Left ventricle myocardium inferior (tissue), 1 donor: ENCODE results near the gene CMIP. TPM values are rescaled to one million over a fixed set of nuclear protein-coding genes. Genes with fewer than 3 reads are reported as not detected.

Experiments
- DNase-seq: peaks from one replicate; pipeline ENCODE4 v3.0.0-alpha.2; 2020
- H3K27ac ChIP-seq: fragments of 200-600 bp; replicated peaks from 2 replicates; pipeline ENCODE4 v1.8.0; 2021
- H3K27me3 ChIP-seq: fragments of 200-600 bp; 2 replicates; pipeline ENCODE4 v1.8.0; 2021; ENCODE audit warnings: low read depth
- H3K36me3 ChIP-seq: fragments of 200-600 bp; 2 replicates; pipeline ENCODE4 v1.8.0; 2021
- H3K4me1 ChIP-seq: fragments of 200-600 bp; 2 replicates; pipeline ENCODE4 v1.8.0; 2021
- H3K4me3 ChIP-seq: fragments of 200-600 bp; 2 replicates; pipeline ENCODE4 v1.8.0; 2021; ENCODE audit warnings: mild to moderate bottlenecking, moderate library complexity
- H3K9me3 ChIP-seq: fragments of 200-600 bp; replicated peaks from 2 replicates; pipeline ENCODE4 v1.8.0; 2021
- intact Hi-C: fragments of 100-400 bp; cut with micrococcal nuclease; formaldehyde crosslinking; loops from one replicate; pipeline ENCODE4 v1.11.0; 2022
- total RNA-seq: library from RNA; stranded (reverse); fragmentation: NEBNext Ultra II Directional; extraction: Animal tissue kit (Norgen Biotek cat#: 25700); gene quantifications from one replicate; pipeline ENCODE4 v1.2.1, GENCODE V29; 2021
- TF ChIP-seq, protein P1 (sequence below): fragments of 200-600 bp; IDR thresholded peaks from 2 replicates; pipeline ENCODE4 v1.8.0; 2021; ENCODE audit warnings: antibody characterized with exemption, mild to moderate bottlenecking, borderline replicate concordance
- donor health status: DM: no; HTN: yes; CAD: no; lungs with severe emphysema.

CMIP gene
- total RNA-seq, 1 donor from 2014 or later, result 11.2 TPM

DNA sequence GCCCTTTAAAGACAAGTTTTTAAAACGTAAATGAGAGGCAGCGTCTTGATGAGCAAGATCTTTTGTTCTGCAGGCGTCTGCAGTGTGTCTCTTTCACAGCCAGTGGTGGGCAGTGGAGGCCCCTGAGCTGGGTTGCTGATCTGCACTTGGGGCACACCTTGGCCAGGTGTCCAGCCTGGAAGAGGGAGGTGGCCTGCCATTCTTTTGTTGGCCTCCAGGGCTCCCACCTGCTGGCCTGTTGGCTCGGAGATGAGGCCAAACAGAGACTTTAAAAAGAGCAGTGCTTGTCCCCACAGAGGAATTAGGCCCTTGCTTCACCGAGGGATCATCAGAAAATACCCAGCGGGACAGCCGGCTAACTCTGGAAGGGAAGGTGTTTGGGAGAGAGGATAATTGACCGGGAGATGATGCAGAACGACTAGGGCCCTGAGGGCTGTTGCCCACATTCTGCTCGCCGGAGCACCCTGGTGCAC lies 188.6 kb downstream of the CMIP start:
- DNase-seq, result no peak
- H3K9me3 ChIP-seq, result no peaks in the 10 kb centered on the region
- TF ChIP-seq, protein P1, sequence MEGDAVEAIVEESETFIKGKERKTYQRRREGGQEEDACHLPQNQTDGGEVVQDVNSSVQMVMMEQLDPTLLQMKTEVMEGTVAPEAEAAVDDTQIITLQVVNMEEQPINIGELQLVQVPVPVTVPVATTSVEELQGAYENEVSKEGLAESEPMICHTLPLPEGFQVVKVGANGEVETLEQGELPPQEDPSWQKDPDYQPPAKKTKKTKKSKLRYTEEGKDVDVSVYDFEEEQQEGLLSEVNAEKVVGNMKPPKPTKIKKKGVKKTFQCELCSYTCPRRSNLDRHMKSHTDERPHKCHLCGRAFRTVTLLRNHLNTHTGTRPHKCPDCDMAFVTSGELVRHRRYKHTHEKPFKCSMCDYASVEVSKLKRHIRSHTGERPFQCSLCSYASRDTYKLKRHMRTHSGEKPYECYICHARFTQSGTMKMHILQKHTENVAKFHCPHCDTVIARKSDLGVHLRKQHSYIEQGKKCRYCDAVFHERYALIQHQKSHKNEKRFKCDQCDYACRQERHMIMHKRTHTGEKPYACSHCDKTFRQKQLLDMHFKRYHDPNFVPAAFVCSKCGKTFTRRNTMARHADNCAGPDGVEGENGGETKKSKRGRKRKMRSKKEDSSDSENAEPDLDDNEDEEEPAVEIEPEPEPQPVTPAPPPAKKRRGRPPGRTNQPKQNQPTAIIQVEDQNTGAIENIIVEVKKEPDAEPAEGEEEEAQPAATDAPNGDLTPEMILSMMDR, result no peak
- no peaks in the 10 kb centered on the region for H3K36me3 ChIP-seq
- no peak overlapping the region for H3K27ac ChIP-seq
- no peaks in the 10 kb centered on the region for H3K27me3 ChIP-seq
- peaks cover 8% of the 10 kb centered on the region for H3K4me1 ChIP-seq
- H3K4me3 ChIP-seq, result no peak overlapping the region
- intact Hi-C loops, result no loop called here

DNA sequence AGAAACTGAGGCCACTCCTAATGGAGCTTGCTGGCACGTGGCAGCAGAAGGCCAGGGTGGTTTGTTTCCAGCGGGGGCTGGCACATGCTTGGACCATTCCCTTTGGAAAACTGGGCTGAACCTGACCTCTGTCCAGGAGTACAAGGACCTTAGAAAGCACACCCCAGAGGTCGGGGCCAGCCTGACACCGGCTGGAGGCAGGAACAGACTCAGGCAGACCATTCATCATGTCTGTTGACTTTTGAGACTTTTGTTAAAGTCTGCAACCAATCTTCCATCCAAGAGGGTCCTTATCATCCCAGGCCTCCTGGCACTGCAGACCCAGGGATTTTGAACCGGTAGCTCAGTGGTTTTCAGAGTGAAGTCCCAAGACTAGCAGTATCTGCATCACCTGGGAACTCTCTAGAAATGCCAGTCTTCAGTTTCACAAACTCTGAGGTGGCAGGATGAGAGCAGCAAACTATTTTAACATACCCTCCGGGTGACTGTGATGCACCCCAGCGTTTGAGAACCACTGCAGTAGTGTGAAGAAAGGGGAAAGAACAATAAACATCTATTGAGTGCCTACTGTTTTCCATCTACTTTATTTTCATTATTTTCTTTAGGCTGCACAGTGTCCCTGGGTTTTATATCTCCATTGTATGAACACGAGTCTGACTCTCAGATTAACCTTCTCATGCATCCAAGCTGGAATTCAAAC lies 189.2 kb downstream of the CMIP start:
- DNase-seq, result no peak
- Histone ChIP-seq H3K27ac (no peak overlapping the region), H3K36me3 (no peaks in the 10 kb centered on the region), H3K27me3 (no peaks in the 10 kb centered on the region), H3K9me3 (no peaks in the 10 kb centered on the region), H3K4me3 (no peak overlapping the region), H3K4me1 (peaks cover 14% of the 10 kb centered on the region)
- TF ChIP-seq, protein P1, result no peak
- intact Hi-C loops, result no loop called here

DNA sequence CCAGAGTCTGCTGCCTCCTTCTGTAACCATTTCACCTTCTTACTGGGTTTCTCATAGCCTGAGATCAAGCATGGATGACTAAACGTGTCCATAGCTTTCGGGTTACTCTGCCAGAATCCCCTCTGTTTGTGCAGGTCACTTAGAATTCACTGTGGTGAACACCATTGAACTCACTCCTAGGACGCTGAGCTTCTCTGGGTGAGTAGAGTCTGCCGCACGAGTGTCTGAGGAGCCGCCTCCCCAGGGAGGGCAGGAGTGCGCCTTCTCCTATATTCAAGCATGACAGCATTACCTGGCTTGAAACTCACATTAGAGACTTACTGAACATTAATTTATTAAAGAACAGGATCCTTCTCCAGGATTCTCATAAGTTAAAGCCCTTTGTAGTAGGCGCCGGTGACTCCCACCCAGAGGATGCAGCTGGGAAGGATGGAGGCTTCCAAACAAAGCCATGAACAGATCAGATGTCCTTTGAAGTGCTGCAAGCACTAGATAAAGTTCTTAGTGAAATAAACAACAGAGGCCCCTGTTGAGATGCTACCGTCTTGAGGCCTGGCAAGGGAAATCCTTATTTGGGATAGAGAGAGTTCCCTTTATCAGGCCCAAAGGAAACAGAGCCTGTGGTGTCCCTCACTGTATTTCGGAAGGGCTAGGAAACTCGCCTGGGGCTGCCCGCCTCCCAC lies 189.9 kb downstream of the CMIP start:
- peaks cover 21% of the 10 kb centered on the region for H3K4me1 ChIP-seq
- intact Hi-C loops, result no loop called here
- H3K36me3 ChIP-seq, result no peaks in the 10 kb centered on the region
- DNase-seq, result no peak
- no peaks in the 10 kb centered on the region for H3K9me3 ChIP-seq
- TF ChIP-seq, protein P1, result no peak
- H3K27me3 ChIP-seq, result no peaks in the 10 kb centered on the region
- no peak overlapping the region for H3K4me3 ChIP-seq
- no peak overlapping the region for H3K27ac ChIP-seq

DNA sequence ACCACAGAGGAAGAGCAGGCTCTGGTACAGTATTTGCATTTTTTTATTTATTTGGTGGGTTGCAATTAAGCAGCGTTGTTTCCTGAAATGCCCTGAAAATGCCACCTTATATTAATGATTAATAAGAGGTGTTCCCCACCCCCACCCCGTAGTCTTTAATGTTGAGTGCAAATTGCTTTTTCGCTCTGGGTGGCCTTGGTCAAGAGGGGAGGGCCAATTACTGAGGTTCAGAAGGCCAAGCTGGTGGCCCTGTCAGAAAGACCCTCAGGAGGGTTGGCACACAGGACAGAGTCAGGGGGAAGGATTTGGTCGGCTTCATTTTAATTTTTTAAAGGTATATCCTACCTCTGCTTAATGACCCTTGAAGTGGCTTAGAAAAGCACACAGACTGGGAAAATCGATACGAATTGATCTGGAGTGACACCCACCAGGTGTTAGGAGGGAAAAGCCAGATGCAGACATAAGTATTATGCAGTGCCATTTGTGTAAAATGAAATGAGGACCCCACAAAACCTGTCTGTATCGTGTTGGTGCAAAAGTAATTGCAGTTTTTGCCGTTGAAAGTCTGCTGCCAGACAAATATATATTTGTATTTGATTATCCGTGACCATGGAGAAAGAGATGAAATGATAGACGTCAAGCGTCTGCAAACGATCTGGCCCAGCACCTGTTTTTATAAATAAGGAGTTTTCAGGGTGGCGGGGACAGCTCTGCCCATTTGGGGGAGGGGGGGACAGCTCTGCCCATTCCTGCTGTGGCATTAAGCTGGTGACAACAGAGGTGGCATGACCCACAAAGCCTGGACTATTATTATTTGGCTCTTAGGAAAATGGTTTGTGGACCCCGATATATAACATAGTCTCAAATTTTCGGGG lies 190.7 kb downstream of the CMIP start:
- TF ChIP-seq, protein P1, result no peak
- Histone ChIP-seq H3K27me3 (no peaks in the 10 kb centered on the region), H3K27ac (no peak overlapping the region), H3K36me3 (no peaks in the 10 kb centered on the region), H3K4me1 (peaks cover 22% of the 10 kb centered on the region), H3K9me3 (no peaks in the 10 kb centered on the region), H3K4me3 (no peak overlapping the region)
- DNase-seq, result no peak
- intact Hi-C loops, result no loop called here

DNA sequence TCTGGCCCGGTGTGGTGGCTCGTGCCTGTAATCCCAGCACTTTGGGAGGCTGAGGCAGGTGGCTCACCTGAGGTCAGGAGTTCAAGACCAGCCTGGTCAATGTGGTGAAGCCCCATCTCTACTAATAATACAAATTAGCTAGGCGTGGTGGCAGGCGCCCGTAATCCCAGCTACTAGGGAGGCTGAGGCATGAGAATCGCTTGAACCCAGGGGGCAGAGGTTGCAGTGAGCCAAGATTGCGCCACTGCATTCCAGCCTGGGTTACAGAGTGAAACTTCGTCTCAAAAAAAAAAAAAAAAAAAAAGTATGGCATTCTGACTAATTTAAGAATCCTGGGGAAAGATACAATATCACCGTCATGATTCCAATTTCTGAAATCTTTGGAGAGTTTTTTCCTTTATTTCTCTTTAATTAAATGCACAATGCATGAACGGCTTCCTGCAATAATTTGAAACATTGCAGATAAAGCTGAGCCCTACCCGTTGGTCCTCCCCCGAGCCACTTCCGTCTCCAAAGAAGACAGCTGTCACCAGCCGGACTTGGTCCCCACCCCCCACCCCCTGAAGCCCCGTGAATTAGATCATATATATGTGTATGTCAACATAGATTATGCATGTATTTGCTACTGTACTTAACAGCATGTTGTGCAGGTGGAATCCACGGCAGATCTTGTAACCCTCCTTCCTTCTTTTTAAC lies 191.8 kb downstream of the CMIP start:
- Histone ChIP-seq H3K36me3 (no peaks in the 10 kb centered on the region), H3K27ac (no peak overlapping the region), H3K4me3 (no peak overlapping the region), H3K4me1 (peaks cover 22% of the 10 kb centered on the region), H3K27me3 (no peaks in the 10 kb centered on the region), H3K9me3 (no peaks in the 10 kb centered on the region)
- intact Hi-C loops, result no loop called here
- no peak for DNase-seq
- TF ChIP-seq, protein P1, result no peak
